GM12878 (cell line): ENCODE data around the gene NUMBL.

Source experiments
- CTCF ChIP-seq, 3 experiments: IDR thresholded peaks in 2 of 3; conservative IDR thresholded peaks in 1 of 3; 2 replicates each; pipeline ENCODE4 v1.5.1; 2011; ENCODE audit warnings: low read depth in 3 of 3, low read length in 3 of 3, mild to moderate bottlenecking in 3 of 3, control low read depth in 2 of 3, moderate library complexity in 2 of 3, inconsistent platforms in 1 of 3, mixed read lengths in 1 of 3; ENCODE audit not compliant: control insufficient read depth in 2 of 3, insufficient read depth in 1 of 3; ENCODE audit errors: extremely low read depth in 1 of 3
- JUND ChIP-seq: IDR thresholded peaks from 2 replicates; pipeline ENCODE4 v1.6.1; 2012; ENCODE audit warnings: low read depth, mild to moderate bottlenecking, low read length, improper control_type of control experiment, moderate library complexity
- MAX ChIP-seq: IDR thresholded peaks from 2 replicates; pipeline ENCODE4 v1.6.1; 2012; ENCODE audit warnings: low read depth, low read length, improper control_type of control experiment
- PBX3 ChIP-seq: IDR thresholded peaks from 2 replicates; pipeline ENCODE4 v1.6.1; 2011; ENCODE audit warnings: mild to moderate bottlenecking, low read depth, low read length, moderate library complexity; ENCODE audit not compliant: insufficient replicate concordance
- RCOR1 ChIP-seq: conservative IDR thresholded peaks from 2 replicates; pipeline ENCODE4 v1.6.1; 2012; ENCODE audit warnings: low read depth, low read length, improper control_type of control experiment
- TBL1XR1 ChIP-seq: IDR thresholded peaks from 2 replicates; pipeline ENCODE4 v1.6.1; 2012; ENCODE audit warnings: low read depth, low read length, improper control_type of control experiment

GRCh38 chr19:40623403-40624251 lies 66.8 kb downstream of the NUMBL start:
- no peak for TF ChIP-seq MAX
- no peak for TF ChIP-seq PBX3
- no peak for TF ChIP-seq JUND
- no peak for TF ChIP-seq CTCF (IDR thresholded peaks at IDR 0.05 in 2 of 3, conservative IDR thresholded peaks at IDR 0.05 in 1 of 3; ENCODE audit: control insufficient read depth in 2 of 3, extremely low read depth in 1 of 3, insufficient read depth in 1 of 3, low read depth in 3 of 3, low read length in 3 of 3)
- TF ChIP-seq TBL1XR1, result no peak
- no peak for TF ChIP-seq RCOR1
